Measurements from ENCODE around the gene WFDC1. TPM values are rescaled to one million over a fixed set of nuclear protein-coding genes. Genes with fewer than 3 reads are reported as not detected.

WFDC1 gene
- total RNA-seq (under 1 TPM in 4 of 6 donors, not detected in 2; 0.09 to 0.43 (median 0.27) TPM), polyA plus RNA-seq (1 to 10 TPM; 1.4 to 2.6 TPM)

- ATAC-seq (peak in 1 of 4 donors; percentile 25), FAIRE-seq (no peak), DNase-seq (no peak)
- intact Hi-C loops (cut with DNase I): no loop called here
- H3K27ac ChIP-seq: no peak within 1 kb of the TSS
- 2 to 3% methylated on average over 29 of the region's 29 CpGs for WGBS, 2 donors
- no peaks in the 10 kb centered on the region for H3K4me1 ChIP-seq
- H3K4me3 ChIP-seq: no peak within 1 kb of the TSS
- H3K36me3 ChIP-seq: no peaks in the 10 kb centered on the region
- TF ChIP-seq CTCF (IDR thresholded peaks at IDR 0.05): no peak
- no peaks in the 10 kb centered on the region for H3K9me3 ChIP-seq
- H3K27me3 ChIP-seq: peaks cover 0 to 4% (median 0%) of the 10 kb centered on the region in 4 donors
These were observed at the start of gene WFDC1 for GRCh38 chr16:84294531-84295142. WFDC1 (plus strand) TSS chr16:84294878; CDS start chr16:84294972, 94 bp downstream.

GRCh38 chr16:84245956-84246678 is 48.6 kb upstream of the WFDC1 start:
- WGBS, 2 donors: 62 to 66% methylated on average over 10 of the region's 10 CpGs
- intact Hi-C loops (cut with DNase I): no loop called here

GRCh38 chr16:84246679-84247077 is 48.0 kb upstream of the WFDC1 start:
- H3K4me1 ChIP-seq: no peaks in the 10 kb centered on the region
- no peaks in the 10 kb centered on the region for H3K36me3 ChIP-seq
- no peaks in the 10 kb centered on the region for H3K27me3 ChIP-seq
- no peak overlapping the region for H3K27ac ChIP-seq
- DNase-seq: no peak
- intact Hi-C loops (cut with DNase I): no loop called here
- 61 to 64% methylated on average over 5 of the region's 5 CpGs for WGBS, 2 donors
- TF ChIP-seq CTCF (IDR thresholded peaks at IDR 0.05): no peak
- peak in 1 of 4 donors; percentile 32 for ATAC-seq
- no peak overlapping the region for H3K4me3 ChIP-seq
- no peaks in the 10 kb centered on the region for H3K9me3 ChIP-seq
- FAIRE-seq: no peak

More at GRCh38 chr16:84245956-84246678, 48.6 kb upstream of the WFDC1 start:
- no peaks in the 10 kb centered on the region for H3K36me3 ChIP-seq
- ATAC-seq (no peak), DNase-seq (no peak), FAIRE-seq (no peak)
- no peaks in the 10 kb centered on the region for H3K4me1 ChIP-seq
- no peaks in the 10 kb centered on the region for H3K9me3 ChIP-seq
- no peak overlapping the region for H3K27ac ChIP-seq
- H3K27me3 ChIP-seq: peaks cover 0 to 4% (median 0%) of the 10 kb centered on the region in 4 donors
- no peak overlapping the region for H3K4me3 ChIP-seq
- TF ChIP-seq CTCF (IDR thresholded peaks at IDR 0.05): no peak

GRCh38 chr16:84247331-84247730 is 47.3 kb upstream of the WFDC1 start:
- H3K9me3 ChIP-seq: no peaks in the 10 kb centered on the region
- H3K27ac ChIP-seq: no peak overlapping the region
- WGBS, 2 donors: 78% methylated on average over 6 of the region's 6 CpGs
- no peaks in the 10 kb centered on the region for H3K27me3 ChIP-seq
- no peaks in the 10 kb centered on the region for H3K36me3 ChIP-seq
- intact Hi-C loops (cut with DNase I): no loop called here
- FAIRE-seq (no peak), DNase-seq (no peak), ATAC-seq (no peak)
- no peak for TF ChIP-seq CTCF (IDR thresholded peaks at IDR 0.05)
- no peak overlapping the region for H3K4me3 ChIP-seq
- no peaks in the 10 kb centered on the region for H3K4me1 ChIP-seq

GRCh38 chr16:84247844-84248243 is 46.8 kb upstream of the WFDC1 start:
- Histone ChIP-seq H3K36me3 (no peaks in the 10 kb centered on the region), H3K4me3 (no peak overlapping the region), H3K27ac (no peak overlapping the region), H3K4me1 (no peaks in the 10 kb centered on the region), H3K9me3 (no peaks in the 10 kb centered on the region), H3K27me3 (no peaks in the 10 kb centered on the region)
- FAIRE-seq (no peak), ATAC-seq (no peak), DNase-seq (no peak)
- TF ChIP-seq CTCF (IDR thresholded peaks at IDR 0.05): no peak
- 56 to 61% methylated on average over 5 of the region's 5 CpGs for WGBS, 2 donors
- intact Hi-C loops (cut with DNase I): no loop called here
